Nephron (organoid): ENCODE data around the gene LIPH.
"Not testable (repeated sequence)": the region's sequence is repeated elsewhere in the genome, so short reads cannot be mapped to it uniquely, and the experiment has no call there.

Experiments used
- H3K27ac Mint-ChIP-seq, 3 experiments: 2 replicates each; pipeline ENCODE4 v1.8.0; 2020; ENCODE audit warnings: mixed read lengths in 3 of 3, mild to moderate bottlenecking in 2 of 3, moderate library complexity in 1 of 3
- H3K27me3 Mint-ChIP-seq: 2 replicates; pipeline ENCODE4 v1.8.0; 2021; ENCODE audit warnings: low read depth, mild to moderate bottlenecking, moderate library complexity, mixed read lengths
- H3K36me3 Mint-ChIP-seq: 2 replicates; pipeline ENCODE4 v1.8.0; 2020; ENCODE audit warnings: low read depth, mixed read lengths
- H3K4me1 Mint-ChIP-seq: 2 replicates; pipeline ENCODE4 v1.8.0; 2020; ENCODE audit warnings: mixed read lengths
- H3K4me3 Mint-ChIP-seq, 3 experiments: 2 replicates each; pipeline ENCODE4 v1.8.0; 2020; ENCODE audit warnings: mild to moderate bottlenecking in 3 of 3, mixed read lengths in 3 of 3, moderate library complexity in 2 of 3
- H3K9me3 Mint-ChIP-seq: 2 replicates; pipeline ENCODE4 v1.8.0; 2020; ENCODE audit warnings: mixed read lengths
- TF ChIP-seq, protein P1 (sequence below), 3 experiments: fragments of 200-600 bp; sonication (generic); IDR thresholded peaks; one replicate each; pipeline ENCODE4 v1.5.0; 2021; ENCODE audit warnings: antibody characterized with exemption in 3 of 3; ENCODE audit not compliant: unreplicated experiment in 3 of 3

The LIPH gene

DNA sequence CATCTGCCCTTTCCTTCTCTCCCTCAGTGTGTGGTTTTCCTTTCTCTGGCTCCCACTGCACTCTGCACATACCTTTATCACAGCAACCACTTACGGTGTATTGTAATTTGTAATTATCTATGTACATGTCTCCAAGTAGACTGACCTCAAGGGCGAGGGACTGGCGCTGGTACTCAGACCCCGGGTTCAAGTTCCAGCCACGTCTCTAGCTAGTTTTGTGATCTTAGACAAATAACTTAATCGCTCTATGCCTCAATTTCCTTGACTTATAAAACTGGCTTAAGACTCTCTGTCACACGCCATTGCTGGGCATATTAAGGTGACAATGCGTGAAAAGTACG lies 33.1 kb upstream of the LIPH start:
- Mint-ChIP-seq H3K4me3 (peak overlapping the region; percentile 87 to 89 (median 87)), H3K27me3 (peaks cover 14% of the 10 kb centered on the region), H3K4me1 (peaks cover 19% of the 10 kb centered on the region), H3K9me3 (no peaks in the 10 kb centered on the region), H3K27ac (peak overlapping the region; percentile 50 to 88 (median 82)), H3K36me3 (no peaks in the 10 kb centered on the region)
- TF ChIP-seq, protein P1, sequence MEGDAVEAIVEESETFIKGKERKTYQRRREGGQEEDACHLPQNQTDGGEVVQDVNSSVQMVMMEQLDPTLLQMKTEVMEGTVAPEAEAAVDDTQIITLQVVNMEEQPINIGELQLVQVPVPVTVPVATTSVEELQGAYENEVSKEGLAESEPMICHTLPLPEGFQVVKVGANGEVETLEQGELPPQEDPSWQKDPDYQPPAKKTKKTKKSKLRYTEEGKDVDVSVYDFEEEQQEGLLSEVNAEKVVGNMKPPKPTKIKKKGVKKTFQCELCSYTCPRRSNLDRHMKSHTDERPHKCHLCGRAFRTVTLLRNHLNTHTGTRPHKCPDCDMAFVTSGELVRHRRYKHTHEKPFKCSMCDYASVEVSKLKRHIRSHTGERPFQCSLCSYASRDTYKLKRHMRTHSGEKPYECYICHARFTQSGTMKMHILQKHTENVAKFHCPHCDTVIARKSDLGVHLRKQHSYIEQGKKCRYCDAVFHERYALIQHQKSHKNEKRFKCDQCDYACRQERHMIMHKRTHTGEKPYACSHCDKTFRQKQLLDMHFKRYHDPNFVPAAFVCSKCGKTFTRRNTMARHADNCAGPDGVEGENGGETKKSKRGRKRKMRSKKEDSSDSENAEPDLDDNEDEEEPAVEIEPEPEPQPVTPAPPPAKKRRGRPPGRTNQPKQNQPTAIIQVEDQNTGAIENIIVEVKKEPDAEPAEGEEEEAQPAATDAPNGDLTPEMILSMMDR (IDR thresholded peaks at IDR 0.05; ENCODE audit: unreplicated experiment in 3 of 3): no peak

DNA sequence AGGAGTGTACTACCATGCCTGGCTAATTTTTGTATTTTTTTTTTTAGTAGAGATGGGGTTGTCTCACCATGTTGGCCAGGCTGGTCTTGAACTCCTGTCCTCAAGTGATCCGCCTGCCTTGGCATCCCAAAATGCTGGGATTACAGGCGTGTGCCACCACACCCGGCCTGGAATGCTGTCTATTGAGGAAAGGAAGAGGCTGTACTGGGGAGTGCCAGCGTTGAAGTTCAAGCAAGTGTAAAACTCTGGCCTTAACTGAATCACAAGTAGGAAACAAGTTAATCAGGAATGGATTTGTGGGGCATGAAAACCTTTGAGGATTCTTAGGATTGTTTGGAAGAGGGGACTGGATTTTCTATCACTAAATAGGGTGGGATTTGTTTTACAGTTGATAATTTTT lies 32.3 kb upstream of the LIPH start:
- Mint-ChIP-seq H3K36me3 (no peaks in the 10 kb centered on the region), H3K9me3 (no peaks in the 10 kb centered on the region), H3K27me3 (peaks cover 14% of the 10 kb centered on the region), H3K27ac (peak overlapping the region in 2 of 3 experiments; percentile 78 to 88), H3K4me3 (peak overlapping the region; percentile 82 to 87 (median 87)), H3K4me1 (peaks cover 19% of the 10 kb centered on the region)
- TF ChIP-seq, protein P1 (IDR thresholded peaks at IDR 0.05; ENCODE audit: unreplicated experiment in 3 of 3): no peak

DNA sequence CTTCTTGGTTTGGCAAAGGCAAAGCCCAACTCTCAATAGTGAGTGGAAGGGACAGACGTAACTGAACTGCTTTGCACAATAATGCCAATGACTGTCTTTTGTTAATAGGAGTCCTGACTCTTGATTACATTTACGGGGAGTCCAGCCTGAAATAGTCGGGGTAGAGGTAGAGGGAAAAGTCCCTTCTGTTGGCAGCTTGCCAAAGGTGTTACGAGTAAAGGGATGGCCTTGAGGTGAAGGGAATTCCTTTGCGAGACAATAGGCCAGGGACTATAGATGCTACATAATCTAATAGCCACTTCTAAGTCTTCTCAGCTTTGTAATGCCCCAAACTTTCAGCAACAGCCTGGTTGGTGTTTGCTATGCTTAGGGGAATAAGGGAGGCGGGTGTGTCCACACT lies 31.5 kb upstream of the LIPH start:
- TF ChIP-seq, protein P1 (IDR thresholded peaks at IDR 0.05; ENCODE audit: unreplicated experiment in 3 of 3): no peak
- Mint-ChIP-seq H3K4me1 (peaks cover 19% of the 10 kb centered on the region), H3K36me3 (no peaks in the 10 kb centered on the region), H3K27ac (peak overlapping the region in 1 of 3 experiments; percentile 25), H3K4me3 (peak overlapping the region; percentile 0 to 34 (median 30)), H3K9me3 (no peaks in the 10 kb centered on the region), H3K27me3 (peaks cover 14% of the 10 kb centered on the region)

DNA sequence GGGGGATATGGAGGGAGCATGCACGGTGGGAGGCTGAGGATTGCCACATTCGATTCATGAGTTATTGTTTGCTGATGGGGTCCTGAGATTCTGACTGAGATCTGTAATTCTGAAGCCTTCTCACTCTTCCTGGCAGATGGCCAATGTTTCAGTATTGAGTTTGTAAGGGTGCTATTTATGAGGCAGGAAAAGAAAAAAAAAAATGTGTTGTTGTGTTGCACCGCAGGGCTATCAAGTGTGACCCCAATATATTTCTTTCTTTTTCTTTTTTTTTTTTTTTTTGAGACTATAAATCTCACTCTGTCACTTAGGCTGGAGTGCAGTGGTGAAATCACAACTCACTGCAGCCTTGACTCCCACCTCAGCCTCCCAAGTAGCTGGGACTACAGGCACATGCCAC lies 30.5 kb upstream of the LIPH start:
- peaks cover 14% of the 10 kb centered on the region for H3K27me3 Mint-ChIP-seq
- H3K9me3 Mint-ChIP-seq: no peaks in the 10 kb centered on the region
- H3K4me1 Mint-ChIP-seq: peaks cover 12% of the 10 kb centered on the region
- H3K27ac Mint-ChIP-seq: no peak overlapping the region
- TF ChIP-seq, protein P1 (IDR thresholded peaks at IDR 0.05; ENCODE audit: unreplicated experiment in 3 of 3): no peak
- H3K36me3 Mint-ChIP-seq: no peaks in the 10 kb centered on the region
- H3K4me3 Mint-ChIP-seq: no peak overlapping the region

DNA sequence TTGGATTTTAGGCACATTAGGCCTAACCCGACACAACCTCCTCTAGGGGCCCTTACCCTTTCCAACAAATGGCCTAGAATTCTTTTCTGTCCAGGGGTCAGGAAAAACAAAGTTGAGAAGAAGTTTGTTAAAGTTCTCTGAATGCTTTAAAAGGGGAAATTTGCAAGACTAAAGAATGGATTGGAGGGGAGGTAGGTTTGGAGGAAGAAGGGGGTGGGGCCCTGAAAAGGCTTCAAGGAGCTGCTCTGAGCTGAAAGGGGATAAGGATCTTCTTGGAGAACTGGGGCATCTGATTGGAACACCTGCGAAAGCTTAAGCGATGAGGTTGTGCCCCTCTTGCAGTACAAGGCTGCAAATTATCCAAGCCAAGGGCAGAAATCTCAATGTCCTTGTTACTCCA lies 29.8 kb upstream of the LIPH start:
- Mint-ChIP-seq H3K27ac (no peak overlapping the region), H3K27me3 (peaks cover 14% of the 10 kb centered on the region), H3K36me3 (no peaks in the 10 kb centered on the region), H3K4me3 (no peak overlapping the region), H3K4me1 (peaks cover 12% of the 10 kb centered on the region), H3K9me3 (no peaks in the 10 kb centered on the region)
- TF ChIP-seq, protein P1 (IDR thresholded peaks at IDR 0.05; ENCODE audit: unreplicated experiment in 3 of 3): no peak

DNA sequence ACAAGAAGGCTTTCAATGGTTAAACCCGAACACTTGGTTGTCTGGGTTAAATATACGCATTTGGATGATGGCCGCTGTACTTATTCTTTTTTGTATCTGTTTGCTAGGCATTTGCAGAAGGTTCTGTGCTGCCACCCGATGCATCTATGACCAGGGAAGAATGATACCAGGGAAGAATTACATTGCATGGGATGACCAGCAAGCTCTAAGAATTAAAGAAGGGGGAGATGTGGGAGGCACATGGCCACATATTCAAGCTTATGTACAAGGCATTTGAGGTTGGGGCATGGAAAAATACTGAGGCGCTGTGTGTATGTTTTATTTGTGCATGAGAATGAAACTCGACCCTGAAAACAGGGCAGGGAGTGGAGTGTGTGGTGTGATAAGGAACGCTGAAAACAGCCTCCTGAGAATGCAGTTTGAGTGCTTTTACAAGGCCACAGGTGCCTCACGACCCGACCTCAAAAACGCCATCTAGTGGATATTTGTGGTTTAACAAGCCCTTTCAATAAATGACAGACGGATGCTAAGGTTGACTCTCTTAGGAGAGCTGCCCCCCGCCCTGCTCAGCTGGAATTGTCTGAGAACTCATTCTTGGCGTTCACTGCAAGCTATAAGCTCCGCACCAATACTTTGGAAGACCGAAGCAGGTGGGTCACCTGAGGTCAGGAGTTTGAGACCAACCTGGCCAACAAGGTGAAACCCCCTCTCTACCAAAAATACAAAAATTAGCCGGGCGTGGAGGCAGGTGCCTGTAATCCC lies 22.9 kb upstream of the LIPH start:
- not testable (repeated sequence) for H3K36me3 Mint-ChIP-seq, H3K27me3 Mint-ChIP-seq, H3K4me3 Mint-ChIP-seq, H3K27ac Mint-ChIP-seq
- TF ChIP-seq, protein P1 (IDR thresholded peaks at IDR 0.05; ENCODE audit: unreplicated experiment in 3 of 3): peak; percentile 51 to 61 (median 60)
- peaks cover 12% of the 10 kb centered on the region for H3K4me1 Mint-ChIP-seq
- peaks cover 22% of the 10 kb centered on the region for H3K9me3 Mint-ChIP-seq
